ENCODE results near the gene SCAP. TPM values are rescaled to one million over a fixed set of nuclear protein-coding genes. Genes with fewer than 3 reads are reported as not detected.

The SCAP gene
- total and polyA plus RNA-seq, 2 of the 13 experiments (the other 11 are each of a cell fraction or from before 2014, with no cell fraction given): 40.4 to 53.3 TPM

DNA sequence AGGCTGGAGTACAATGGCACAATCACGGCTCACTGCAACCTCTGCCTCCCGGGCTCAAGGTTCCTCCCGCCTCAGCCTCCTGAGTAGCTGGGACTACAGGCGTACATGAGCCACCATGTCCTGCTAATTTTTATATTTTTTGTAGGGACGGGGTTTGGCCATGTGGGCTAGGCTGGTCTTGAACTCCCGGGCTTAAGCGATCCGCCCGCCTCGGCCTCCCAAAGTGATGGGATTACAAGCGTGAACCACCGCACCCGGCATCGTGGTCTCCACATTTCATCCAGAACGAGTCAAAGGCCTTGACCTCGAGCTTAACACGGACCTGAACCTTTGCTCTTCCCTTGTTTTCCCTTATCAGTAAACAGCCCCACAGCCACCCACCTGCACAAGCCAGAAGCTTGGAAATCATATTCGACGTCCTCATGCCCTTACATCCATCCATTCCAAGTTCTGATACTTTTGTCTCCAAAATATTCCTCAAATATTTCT is 96.3 kb downstream of the SCAP start (continued):
- TF ChIP-seq, protein P1, sequence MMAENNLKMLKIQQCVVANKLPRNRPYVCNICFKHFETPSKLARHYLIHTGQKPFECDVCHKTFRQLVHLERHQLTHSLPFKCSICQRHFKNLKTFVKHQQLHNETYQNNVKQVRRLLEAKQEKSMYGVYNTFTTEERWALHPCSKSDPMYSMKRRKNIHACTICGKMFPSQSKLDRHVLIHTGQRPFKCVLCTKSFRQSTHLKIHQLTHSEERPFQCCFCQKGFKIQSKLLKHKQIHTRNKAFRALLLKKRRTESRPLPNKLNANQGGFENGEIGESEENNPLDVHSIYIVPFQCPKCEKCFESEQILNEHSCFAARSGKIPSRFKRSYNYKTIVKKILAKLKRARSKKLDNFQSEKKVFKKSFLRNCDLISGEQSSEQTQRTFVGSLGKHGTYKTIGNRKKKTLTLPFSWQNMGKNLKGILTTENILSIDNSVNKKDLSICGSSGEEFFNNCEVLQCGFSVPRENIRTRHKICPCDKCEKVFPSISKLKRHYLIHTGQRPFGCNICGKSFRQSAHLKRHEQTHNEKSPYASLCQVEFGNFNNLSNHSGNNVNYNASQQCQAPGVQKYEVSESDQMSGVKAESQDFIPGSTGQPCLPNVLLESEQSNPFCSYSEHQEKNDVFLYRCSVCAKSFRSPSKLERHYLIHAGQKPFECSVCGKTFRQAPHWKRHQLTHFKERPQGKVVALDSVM (CRISPR knock-in tag; IDR thresholded peaks at IDR 0.05): peak; percentile 87
- TF ChIP-seq U2AF1 (optimal IDR thresholded peaks at IDR 0.05; ENCODE audit: low read depth, low read length): no peak
- TF ChIP-seq, protein P2, sequence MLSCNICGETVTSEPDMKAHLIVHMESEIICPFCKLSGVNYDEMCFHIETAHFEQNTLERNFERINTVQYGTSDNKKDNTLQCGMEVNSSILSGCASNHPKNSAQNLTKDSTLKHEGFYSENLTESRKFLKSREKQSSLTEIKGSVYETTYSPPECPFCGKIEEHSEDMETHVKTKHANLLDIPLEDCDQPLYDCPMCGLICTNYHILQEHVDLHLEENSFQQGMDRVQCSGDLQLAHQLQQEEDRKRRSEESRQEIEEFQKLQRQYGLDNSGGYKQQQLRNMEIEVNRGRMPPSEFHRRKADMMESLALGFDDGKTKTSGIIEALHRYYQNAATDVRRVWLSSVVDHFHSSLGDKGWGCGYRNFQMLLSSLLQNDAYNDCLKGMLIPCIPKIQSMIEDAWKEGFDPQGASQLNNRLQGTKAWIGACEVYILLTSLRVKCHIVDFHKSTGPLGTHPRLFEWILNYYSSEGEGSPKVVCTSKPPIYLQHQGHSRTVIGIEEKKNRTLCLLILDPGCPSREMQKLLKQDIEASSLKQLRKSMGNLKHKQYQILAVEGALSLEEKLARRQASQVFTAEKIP (CRISPR knock-in tag; IDR thresholded peaks at IDR 0.05; ENCODE audit: borderline replicate concordance): no peak
- no peak for TF ChIP-seq SYNCRIP (IDR thresholded peaks at IDR 0.05; ENCODE audit: insufficient read depth, low read depth, low read length)
- no peak for TF ChIP-seq NFIB (CRISPR knock-in tag; IDR thresholded peaks at IDR 0.05; ENCODE audit: borderline replicate concordance)
- TF ChIP-seq, protein P3, sequence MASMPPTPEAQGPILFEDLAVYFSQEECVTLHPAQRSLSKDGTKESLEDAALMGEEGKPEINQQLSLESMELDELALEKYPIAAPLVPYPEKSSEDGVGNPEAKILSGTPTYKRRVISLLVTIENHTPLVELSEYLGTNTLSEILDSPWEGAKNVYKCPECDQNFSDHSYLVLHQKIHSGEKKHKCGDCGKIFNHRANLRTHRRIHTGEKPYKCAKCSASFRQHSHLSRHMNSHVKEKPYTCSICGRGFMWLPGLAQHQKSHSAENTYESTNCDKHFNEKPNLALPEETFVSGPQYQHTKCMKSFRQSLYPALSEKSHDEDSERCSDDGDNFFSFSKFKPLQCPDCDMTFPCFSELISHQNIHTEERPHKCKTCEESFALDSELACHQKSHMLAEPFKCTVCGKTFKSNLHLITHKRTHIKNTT (CRISPR knock-in tag; IDR thresholded peaks at IDR 0.05): no peak
- TF ChIP-seq SAFB2 (CRISPR knock-in tag; IDR thresholded peaks at IDR 0.05; ENCODE audit: borderline replicate concordance, low read depth): peak; percentile 90; the same call in 1 of the 2 replicates
- no peak for TF ChIP-seq TOE1 (CRISPR knock-in tag; IDR thresholded peaks at IDR 0.05)
- TF ChIP-seq, protein P4, sequence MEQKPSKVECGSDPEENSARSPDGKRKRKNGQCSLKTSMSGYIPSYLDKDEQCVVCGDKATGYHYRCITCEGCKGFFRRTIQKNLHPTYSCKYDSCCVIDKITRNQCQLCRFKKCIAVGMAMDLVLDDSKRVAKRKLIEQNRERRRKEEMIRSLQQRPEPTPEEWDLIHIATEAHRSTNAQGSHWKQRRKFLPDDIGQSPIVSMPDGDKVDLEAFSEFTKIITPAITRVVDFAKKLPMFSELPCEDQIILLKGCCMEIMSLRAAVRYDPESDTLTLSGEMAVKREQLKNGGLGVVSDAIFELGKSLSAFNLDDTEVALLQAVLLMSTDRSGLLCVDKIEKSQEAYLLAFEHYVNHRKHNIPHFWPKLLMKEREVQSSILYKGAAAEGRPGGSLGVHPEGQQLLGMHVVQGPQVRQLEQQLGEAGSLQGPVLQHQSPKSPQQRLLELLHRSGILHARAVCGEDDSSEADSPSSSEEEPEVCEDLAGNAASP (CRISPR knock-in tag; IDR thresholded peaks at IDR 0.05; ENCODE audit: borderline replicate concordance): peak; percentile 86; the same call in 1 of the 2 replicates
- peak; percentile 36; the same call in 1 of the 2 replicates for TF ChIP-seq ZNF589 (CRISPR knock-in tag; conservative IDR thresholded peaks at IDR 0.05)
- TF ChIP-seq PCBP2 (optimal IDR thresholded peaks at IDR 0.05; ENCODE audit: low read depth, low read length, poor library complexity, severe bottlenecking): no peak
- TF ChIP-seq ZNF12 (CRISPR knock-in tag; IDR thresholded peaks at IDR 0.05): 0 out of 2 replicates have a peak, but pooled peaks have one; percentile 18
- TF ChIP-seq ZNF605 (CRISPR knock-in tag; IDR thresholded peaks at IDR 0.05): peak; percentile 82; the same call in 1 of the 2 replicates
- TF ChIP-seq, protein P5, sequence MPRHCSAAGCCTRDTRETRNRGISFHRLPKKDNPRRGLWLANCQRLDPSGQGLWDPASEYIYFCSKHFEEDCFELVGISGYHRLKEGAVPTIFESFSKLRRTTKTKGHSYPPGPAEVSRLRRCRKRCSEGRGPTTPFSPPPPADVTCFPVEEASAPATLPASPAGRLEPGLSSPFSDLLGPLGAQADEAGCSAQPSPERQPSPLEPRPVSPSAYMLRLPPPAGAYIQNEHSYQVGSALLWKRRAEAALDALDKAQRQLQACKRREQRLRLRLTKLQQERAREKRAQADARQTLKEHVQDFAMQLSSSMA (CRISPR knock-in tag; IDR thresholded peaks at IDR 0.05): no peak
- TF ChIP-seq ZNF501 (CRISPR knock-in tag; IDR thresholded peaks at IDR 0.05): no peak
- no peak for TF ChIP-seq ZNF234 (CRISPR knock-in tag; conservative IDR thresholded peaks at IDR 0.05)
- TF ChIP-seq HMG20B (CRISPR knock-in tag; conservative IDR thresholded peaks at IDR 0.05): peak; percentile 34; the same call in 1 of the 2 replicates
- TF ChIP-seq ZNF672 (CRISPR knock-in tag; IDR thresholded peaks at IDR 0.05): no peak
- TF ChIP-seq ZNF550 (CRISPR knock-in tag; IDR thresholded peaks at IDR 0.05; ENCODE audit: borderline replicate concordance): no peak
- 0 out of 2 replicates have a peak, but pooled peaks have one; percentile 54 for TF ChIP-seq ZNF616 (CRISPR knock-in tag; IDR thresholded peaks at IDR 0.05; ENCODE audit: low read depth)
- TF ChIP-seq NONO (IDR thresholded peaks at IDR 0.05): no peak
- TF ChIP-seq NONO (CRISPR knock-in tag; conservative IDR thresholded peaks at IDR 0.05): peak; percentile 49; the same call in 1 of the 2 replicates
- TF ChIP-seq GTF3A (CRISPR knock-in tag; conservative IDR thresholded peaks at IDR 0.05): no peak

All from HepG2 (cell line).